DMS 273 (cell line): ENCODE results near the gene DNAH11.

ENCODE experiments used
- DNase-seq: peaks from one replicate; lab custom pipeline; 2025; ENCODE audit not compliant: unreplicated experiment; lab: John Stamatoyannopoulos, UW

The DNAH11 gene

GRCh38 chr7:21766218-21766617, 223.4 kb downstream of the DNAH11 start:
- DNase-seq: no peak

DNA sequence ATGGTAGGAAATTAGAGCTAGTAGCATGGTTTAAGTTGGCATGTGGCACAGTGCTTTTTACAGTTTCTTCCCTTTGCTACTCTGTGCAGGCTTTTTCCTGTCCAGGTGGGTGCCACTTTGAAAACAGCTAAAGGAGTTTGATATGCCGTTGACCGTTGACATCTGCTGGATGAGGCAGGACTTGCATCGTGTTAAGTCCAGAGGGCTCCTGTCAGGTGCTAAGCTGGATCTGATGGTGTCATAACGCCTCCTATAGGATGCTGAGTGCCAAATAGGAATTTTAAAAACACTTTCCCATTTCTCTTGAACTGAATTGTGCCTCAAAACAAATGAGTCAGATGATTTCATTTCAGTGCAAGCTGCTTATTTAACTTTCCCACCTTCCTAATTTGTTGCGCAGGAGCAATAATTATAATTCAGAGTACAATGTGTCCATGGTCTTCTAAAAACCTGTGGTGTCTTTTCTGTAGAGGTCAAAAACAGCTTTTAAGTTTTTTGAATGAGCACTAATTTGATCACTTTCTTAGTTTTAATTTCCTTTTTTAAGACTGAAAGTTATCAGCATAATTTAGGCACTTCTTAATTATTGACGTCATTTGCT, 224.6 kb downstream of the DNAH11 start:
- peak; percentile 93 for DNase-seq

DNA sequence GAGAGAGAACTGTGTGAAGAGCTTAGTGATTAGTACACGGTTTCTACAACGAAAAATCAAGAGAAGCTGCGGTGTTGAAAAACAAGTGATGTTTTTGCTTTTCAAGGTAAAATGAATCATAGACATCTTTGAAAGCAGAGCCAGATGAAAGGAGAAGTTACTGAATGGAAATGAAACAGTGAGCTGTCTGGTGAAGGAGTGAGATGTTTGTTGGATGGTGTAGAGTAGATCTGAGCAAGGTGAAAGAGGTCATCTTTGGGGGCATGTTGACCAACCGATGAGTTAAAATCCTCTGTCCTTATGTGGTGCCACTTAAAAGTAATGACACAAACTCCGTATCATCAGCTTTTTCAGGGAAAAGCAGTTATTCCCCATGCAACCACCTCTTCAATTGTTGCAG, 225.4 kb downstream of the DNAH11 start:
- no peak for DNase-seq

DNA sequence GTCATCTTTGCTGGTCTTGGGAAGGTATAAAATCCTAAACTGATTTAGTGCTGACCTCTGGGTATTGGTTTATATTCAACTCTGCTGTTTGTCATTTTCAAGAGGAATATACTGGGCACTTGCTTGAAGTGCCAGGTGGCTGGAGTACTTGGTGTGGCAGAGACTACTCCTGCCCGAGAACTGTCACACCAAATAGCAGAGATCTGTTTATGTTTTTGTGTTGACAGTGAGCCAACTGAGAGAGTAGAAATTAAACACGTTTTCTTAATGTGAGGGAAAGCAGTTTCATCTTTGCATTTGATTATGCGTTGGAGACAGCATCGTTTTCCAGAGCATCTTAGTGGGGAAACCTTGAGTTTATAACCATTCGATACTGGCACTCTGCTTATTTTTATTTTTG, 228.4 kb downstream of the DNAH11 start:
- DNase-seq: no peak

GRCh38 chr7:21771906-21772610, 229.2 kb downstream of the DNAH11 start:
- DNase-seq: peak; percentile 13

DNA sequence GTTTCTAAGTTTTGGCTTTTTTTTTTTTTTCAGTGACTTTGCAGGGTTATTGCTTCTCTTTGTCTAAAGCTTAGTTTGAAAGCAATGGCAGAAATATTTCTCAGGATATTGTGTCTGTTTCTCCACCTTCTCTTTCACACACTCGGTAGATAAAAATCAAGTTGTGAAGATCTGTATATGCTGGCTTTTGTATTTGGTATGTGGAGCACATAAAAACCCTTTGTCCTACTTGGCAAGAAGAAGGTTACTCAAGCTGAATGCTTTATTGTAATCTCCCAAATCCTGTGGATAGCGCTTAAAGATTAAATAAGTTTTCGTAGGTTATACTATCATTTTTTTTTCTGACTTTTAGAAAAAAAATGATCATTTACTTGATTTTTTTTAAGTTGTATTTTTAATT, 230.5 kb downstream of the DNAH11 start:
- no peak for DNase-seq

- no peak for DNase-seq
These were observed 235.1 kb downstream of the DNAH11 start for GRCh38 chr7:21777921-21778320.

DNA sequence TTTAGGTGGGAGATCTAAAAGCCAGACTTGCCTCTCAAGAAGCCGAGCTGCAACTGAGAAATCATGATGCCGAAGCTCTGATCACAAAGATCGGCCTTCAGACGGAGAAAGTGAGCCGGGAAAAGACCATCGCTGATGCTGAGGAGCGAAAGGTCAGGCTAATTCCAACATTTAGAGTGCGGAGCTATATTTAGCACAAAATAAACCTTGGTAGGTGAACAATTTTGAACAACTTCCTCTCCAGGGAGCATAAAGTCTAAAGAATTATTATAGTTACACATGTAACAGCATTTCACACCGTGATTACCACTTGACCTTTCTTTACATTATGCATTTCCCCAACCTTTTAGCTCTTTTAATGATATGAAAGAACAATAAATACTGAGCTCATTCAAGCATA, 236.1 kb downstream of the DNAH11 start:
- no peak for DNase-seq

DNA sequence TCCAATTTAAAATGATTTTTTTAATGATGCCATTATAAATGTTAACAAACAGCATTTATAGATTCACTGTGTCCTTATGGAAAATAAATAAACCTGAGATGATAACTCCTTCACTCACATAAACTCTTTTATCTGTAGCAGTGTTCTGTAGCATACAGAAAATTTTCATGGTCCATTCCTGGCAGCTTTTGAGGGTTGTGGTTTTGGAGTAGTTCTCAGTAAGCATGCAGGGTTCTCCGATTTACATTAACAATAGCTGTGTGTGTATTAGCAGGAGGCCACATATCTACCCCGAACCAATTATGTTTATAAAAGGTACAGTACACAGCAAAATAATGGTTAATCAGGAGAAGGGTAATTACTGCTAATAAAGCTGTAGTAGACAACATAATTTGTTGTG, 240.2 kb downstream of the DNAH11 start:
- no peak for DNase-seq

- no peak for DNase-seq
These were observed 242.2 kb downstream of the DNAH11 start for GRCh38 chr7:21784989-21785388.

DNA sequence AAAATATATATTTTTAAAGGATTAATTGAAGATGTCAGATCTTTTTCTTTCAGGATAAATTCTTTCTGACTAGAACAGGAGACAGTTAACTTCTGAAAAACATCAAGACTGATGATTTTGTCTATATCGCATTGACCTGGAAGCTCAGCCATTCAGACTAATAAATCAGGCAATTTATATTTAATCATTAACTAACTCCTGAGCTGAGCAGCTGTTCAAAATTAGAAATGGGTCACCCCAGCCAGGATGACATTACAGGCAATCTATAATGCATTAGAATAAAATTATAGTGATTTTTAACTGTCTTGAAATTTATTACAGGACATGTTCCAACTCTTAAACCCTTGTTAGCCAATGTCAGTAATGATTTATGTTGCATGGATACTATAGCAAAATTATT, 263.0 kb downstream of the DNAH11 start:
- DNase-seq: no peak

- DNase-seq: no peak
These were observed 263.5 kb downstream of the DNAH11 start for GRCh38 chr7:21806388-21806787.

DNA sequence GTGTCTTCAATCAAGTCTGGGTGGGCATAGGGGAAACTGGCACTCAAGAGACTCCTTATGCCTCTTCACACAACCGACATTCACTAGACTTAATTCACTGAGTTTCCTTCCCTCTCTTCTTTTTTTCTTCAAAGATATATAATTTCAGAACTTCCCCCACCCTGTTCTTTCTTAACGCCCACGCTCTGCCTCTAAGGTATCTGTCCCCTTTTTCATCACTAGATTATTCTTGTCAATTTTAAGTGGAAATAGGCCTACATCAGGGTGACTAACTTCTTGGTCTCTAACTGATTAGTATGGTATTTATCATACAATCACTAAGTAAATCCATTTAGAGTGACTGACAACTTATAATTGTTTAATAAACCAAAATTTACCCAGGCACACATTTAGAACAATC, 276.2 kb downstream of the DNAH11 start:
- no peak for DNase-seq

- DNase-seq: peak; percentile 20
These were observed 286.0 kb downstream of the DNAH11 start for GRCh38 chr7:21828841-21829240.

DNA sequence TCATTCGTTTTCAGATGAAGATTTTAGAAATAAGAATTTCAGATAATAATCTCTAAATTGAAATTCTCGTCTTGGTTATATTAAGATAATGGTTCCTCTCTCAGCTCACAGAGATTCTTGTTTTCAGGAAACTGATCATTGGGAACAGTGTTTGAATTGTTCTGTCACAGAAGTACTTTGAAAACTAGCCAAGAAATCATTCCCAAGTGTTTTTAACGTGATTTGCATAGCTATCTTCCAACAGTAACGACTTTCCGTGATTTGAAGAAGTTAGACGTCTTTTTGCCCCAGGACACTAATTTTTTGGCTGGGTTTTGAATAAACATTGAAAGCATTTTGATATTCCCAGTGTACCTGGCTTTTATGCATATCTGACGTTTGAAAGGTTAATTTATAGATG, 286.9 kb downstream of the DNAH11 start:
- DNase-seq: no peak

GRCh38 chr7:21844742-21845141, 301.9 kb downstream of the DNAH11 start:
- peak; percentile 14 for DNase-seq

DNA sequence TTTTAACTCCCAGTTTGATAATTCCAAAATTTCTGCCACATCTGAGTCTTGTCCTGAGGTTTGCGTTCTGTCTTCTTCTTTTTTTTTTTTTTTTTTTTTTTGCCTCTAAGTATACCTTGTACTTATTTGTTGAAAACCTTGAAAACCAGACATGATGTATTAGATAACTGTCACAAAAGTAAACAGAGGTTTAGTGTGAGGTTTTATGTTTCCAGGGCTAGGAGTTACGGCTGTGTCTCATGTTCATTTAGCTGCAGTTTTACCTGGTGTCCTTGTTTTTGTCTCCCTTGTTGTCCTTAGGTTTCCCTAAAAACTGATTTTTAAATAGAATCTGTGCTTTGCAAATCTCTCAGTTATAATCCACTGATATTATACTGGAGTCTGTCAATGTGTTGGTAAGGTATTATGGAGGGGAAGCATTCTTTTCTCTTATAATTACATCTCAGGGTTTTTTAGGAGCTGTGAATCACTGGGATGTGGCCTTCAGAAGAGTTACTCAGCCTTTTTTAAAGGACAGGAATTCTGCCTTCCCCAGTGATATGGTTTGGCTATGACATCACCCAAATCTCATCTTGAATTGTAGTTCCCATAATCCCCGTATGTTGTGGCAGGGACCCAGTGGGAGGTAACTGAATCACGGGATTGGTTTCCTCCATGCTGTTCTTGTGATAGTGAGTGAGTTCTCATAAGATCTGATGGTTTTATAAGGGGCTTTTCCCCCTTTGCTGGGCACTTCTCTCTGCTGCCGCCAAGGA, 307.9 kb downstream of the DNAH11 start:
- DNase-seq: no peak

- no peak for DNase-seq
These were observed 308.7 kb downstream of the DNAH11 start for GRCh38 chr7:21851559-21851967.

- peak; percentile 56 for DNase-seq
These were observed 322.9 kb downstream of the DNAH11 start for GRCh38 chr7:21865631-21866204.

DNA sequence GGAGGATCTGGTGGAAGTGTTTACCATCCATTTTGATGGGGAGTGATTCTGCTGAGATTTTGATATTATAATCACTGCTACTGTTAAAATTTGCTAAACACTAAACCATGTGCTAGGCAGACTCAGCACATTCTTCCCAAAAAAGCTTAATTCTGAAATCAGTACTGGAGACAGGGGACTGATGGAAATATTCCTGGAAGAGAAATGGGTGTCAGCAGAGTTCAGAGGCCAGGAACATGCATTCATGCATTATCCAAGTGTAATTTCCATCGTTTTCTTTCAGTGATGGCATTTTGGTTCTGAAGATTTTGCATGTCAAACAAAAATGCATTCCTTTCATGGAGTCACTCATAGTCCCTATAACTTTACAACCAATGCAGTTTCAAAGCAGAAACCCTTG, 323.9 kb downstream of the DNAH11 start:
- DNase-seq: no peak

GRCh38 chr7:21867226-21867625, 324.4 kb downstream of the DNAH11 start:
- no peak for DNase-seq
